B cell (primary cell): ENCODE measurements around the gene REEP5.

Source experiments
- CTCF ChIP-seq: fragments of 200-600 bp; IDR thresholded peaks from one replicate; pipeline ENCODE4 v1.8.0; 2022; ENCODE audit warnings: antibody characterized with exemption, mild to moderate bottlenecking
- EZH2 ChIP-seq: IDR thresholded peaks from 2 replicates; pipeline ENCODE4 v1.6.1; 2012; ENCODE audit warnings: borderline replicate concordance, low read depth, mild to moderate bottlenecking, moderate library complexity, low read length; ENCODE audit not compliant: insufficient read depth, poor library complexity, severe bottlenecking

GRCh38 chr5:112892776-112893175, 29.3 kb downstream of the REEP5 start:
- TF ChIP-seq CTCF = no peak
- TF ChIP-seq EZH2 = no peak
